Measurements from ENCODE around the gene ZNF76. TPM values are rescaled to one million over a fixed set of nuclear protein-coding genes. Genes with fewer than 3 reads are reported as not detected.

Gene ZNF76
- total and polyA plus RNA-seq, 9 of the 15 experiments (the other 6 are each of a cell fraction or from before 2014, with no cell fraction given) = 1.2 to 17.8 (median 10.7) TPM

- TF ChIP-seq PATZ1 (CRISPR knock-in tag; IDR thresholded peaks at IDR 0.05; ENCODE audit: borderline replicate concordance) = no peak
- no peak for TF ChIP-seq PRPF4 (IDR thresholded peaks at IDR 0.05; ENCODE audit: insufficient read depth, low read depth, low read length, poor library complexity, severe bottlenecking)
- TF ChIP-seq IFI16 (CRISPR knock-in tag; IDR thresholded peaks at IDR 0.05) = no peak
- TF ChIP-seq ETV5 (CRISPR knock-in tag; IDR thresholded peaks at IDR 0.05; ENCODE audit: low read depth) = no peak
- TF ChIP-seq STAT6 (CRISPR knock-in tag; IDR thresholded peaks at IDR 0.05) = no peak
- TF ChIP-seq BRD9 (IDR thresholded peaks at IDR 0.05; ENCODE audit: low read depth, partially characterized antibody) = no peak
- no peak for TF ChIP-seq FOXM1 (IDR thresholded peaks at IDR 0.05; ENCODE audit: low read depth)
- TF ChIP-seq FOXM1 (CRISPR knock-in tag; IDR thresholded peaks at IDR 0.05; ENCODE audit: low read depth) = no peak
- no peak for TF ChIP-seq ZHX1 (conservative IDR thresholded peaks at IDR 0.05; ENCODE audit: low read length)
- peak in 1 of 2 experiments; percentile 81; a peak in 1 of 3 replicates for TF ChIP-seq CBX3 (IDR thresholded peaks at IDR 0.05; ENCODE audit: borderline replicate concordance in 1 of 2, low read length in 2 of 2)
- TF ChIP-seq MCM3 (IDR thresholded peaks at IDR 0.05) = no peak
- TF ChIP-seq KAT2B (IDR thresholded peaks at IDR 0.05; ENCODE audit: low read depth, low read length) = no peak
- 0 out of 2 replicates have a peak, but pooled peaks have one; percentile 24 for TF ChIP-seq CBFA2T2 (conservative IDR thresholded peaks at IDR 0.05)
- no peak for TF ChIP-seq ZNF384 (IDR thresholded peaks at IDR 0.05; ENCODE audit: low read depth, low read length)
- TF ChIP-seq CREM (IDR thresholded peaks at IDR 0.05; ENCODE audit: low read depth) = no peak
- no peak for TF ChIP-seq OTX1 (CRISPR knock-in tag; IDR thresholded peaks at IDR 0.05)
- no peak for TF ChIP-seq CTBP1 (IDR thresholded peaks at IDR 0.05; ENCODE audit: borderline replicate concordance)
Observed at GRCh38 chr6:35328108-35328723, 68.7 kb downstream of the ZNF76 start (continued).

Measured in K562 (cell line).